ENCODE data around the gene ARFGAP1.

ARFGAP1 gene

GRCh38 chr20:63258781-63259180, 13.8 kb upstream of the ARFGAP1 start:
- no peak overlapping the region for H3K4me3 ChIP-seq (ENCODE audit: low read length)
- no peaks in the 10 kb centered on the region for H3K4me1 ChIP-seq (ENCODE audit: control insufficient read depth, low read length)
- H3K27ac ChIP-seq (ENCODE audit: low read depth, low read length): no peak overlapping the region
- H3K9me3 ChIP-seq (ENCODE audit: control insufficient read depth, insufficient read depth, low read length): no peaks in the 10 kb centered on the region
- TF ChIP-seq EZH2phosphoT487 (IDR thresholded peaks at IDR 0.05; ENCODE audit: borderline replicate concordance, low read length) (no peak), CTCF (IDR thresholded peaks at IDR 0.05; ENCODE audit: low read depth, low read length, poor library complexity, severe bottlenecking) (no peak)
- H3K4me2 ChIP-seq (ENCODE audit: low read length): no peak overlapping the region
- H3K79me2 ChIP-seq (ENCODE audit: control insufficient read depth, low read length): no peaks in the 10 kb centered on the region
- no peaks in the 10 kb centered on the region for H3K9me2 ChIP-seq (replicated peaks; ENCODE audit: control insufficient read depth, low read length)
- H3K36me3 ChIP-seq (ENCODE audit: control insufficient read depth, low read length): no peaks in the 10 kb centered on the region
- H3F3A ChIP-seq (ENCODE audit: control insufficient read depth, insufficient read depth): no peaks in the 10 kb centered on the region
- peaks cover 8% of the 10 kb centered on the region for H3K27me3 ChIP-seq (ENCODE audit: control insufficient read depth, low read length)
- peaks cover 6% of the 10 kb centered on the region; the same call in 1 of the 2 replicates for H4K20me1 ChIP-seq (ENCODE audit: control insufficient read depth, insufficient read depth, low read depth, low read length)

GRCh38 chr20:63259734-63260460, 12.7 kb upstream of the ARFGAP1 start:
- TF ChIP-seq EZH2phosphoT487 (IDR thresholded peaks at IDR 0.05; ENCODE audit: borderline replicate concordance, low read length) (no peak), CTCF (IDR thresholded peaks at IDR 0.05; ENCODE audit: low read depth, low read length, poor library complexity, severe bottlenecking) (no peak)
- Histone ChIP-seq H3K9me2 (replicated peaks; ENCODE audit: control insufficient read depth, low read length) (no peaks in the 10 kb centered on the region), H3K9me3 (ENCODE audit: control insufficient read depth, insufficient read depth, low read length) (no peaks in the 10 kb centered on the region), H3K36me3 (ENCODE audit: control insufficient read depth, low read length) (no peaks in the 10 kb centered on the region), H3K4me1 (ENCODE audit: control insufficient read depth, low read length) (no peaks in the 10 kb centered on the region), H4K20me1 (ENCODE audit: control insufficient read depth, insufficient read depth, low read depth, low read length) (peaks cover 6% of the 10 kb centered on the region; the same call in 1 of the 2 replicates), H3F3A (ENCODE audit: control insufficient read depth, insufficient read depth) (no peaks in the 10 kb centered on the region), H3K79me2 (ENCODE audit: control insufficient read depth, low read length) (no peaks in the 10 kb centered on the region), H3K4me2 (ENCODE audit: low read length) (no peak overlapping the region), H3K27me3 (ENCODE audit: control insufficient read depth, low read length) (peaks cover 6% of the 10 kb centered on the region), H3K27ac (ENCODE audit: low read depth, low read length) (no peak overlapping the region), H3K4me3 (ENCODE audit: low read length) (no peak overlapping the region)

GRCh38 chr20:63260521-63260920, 12.1 kb upstream of the ARFGAP1 start:
- Histone ChIP-seq H3K9me2 (replicated peaks; ENCODE audit: control insufficient read depth, low read length) (no peaks in the 10 kb centered on the region), H3K79me2 (ENCODE audit: control insufficient read depth, low read length) (no peaks in the 10 kb centered on the region), H3K9me3 (ENCODE audit: control insufficient read depth, insufficient read depth, low read length) (no peaks in the 10 kb centered on the region), H3K4me3 (ENCODE audit: low read length) (no peak overlapping the region), H3K4me1 (ENCODE audit: control insufficient read depth, low read length) (no peaks in the 10 kb centered on the region), H3K27me3 (ENCODE audit: control insufficient read depth, low read length) (peaks cover under 1% of the 10 kb centered on the region), H3F3A (ENCODE audit: control insufficient read depth, insufficient read depth) (no peaks in the 10 kb centered on the region), H3K36me3 (ENCODE audit: control insufficient read depth, low read length) (no peaks in the 10 kb centered on the region), H3K4me2 (ENCODE audit: low read length) (no peak overlapping the region), H3K27ac (ENCODE audit: low read depth, low read length) (no peak overlapping the region), H4K20me1 (ENCODE audit: control insufficient read depth, insufficient read depth, low read depth, low read length) (peaks cover 6% of the 10 kb centered on the region; the same call in 1 of the 2 replicates)
- TF ChIP-seq EZH2phosphoT487 (IDR thresholded peaks at IDR 0.05; ENCODE audit: borderline replicate concordance, low read length) (no peak), CTCF (IDR thresholded peaks at IDR 0.05; ENCODE audit: low read depth, low read length, poor library complexity, severe bottlenecking) (no peak)

Data from DOHH2 (cell line).